ENCODE data around the gene RBM44.

RBM44 gene

GRCh38 chr2:237889811-237890210 lies 91.2 kb downstream of the RBM44 start:
- no peak for DNase-seq

All from CD4-positive, alpha-beta T cell treated with Interleukin-17A for 1 hour (primary cell).